OCI-LY7 (cell line): ENCODE measurements around the gene CARD8.

Source experiments
- EZH2phosphoT487 ChIP-seq: fragments of 200-600 bp; sonication (generic); IDR thresholded peaks from 2 replicates; pipeline ENCODE4 v1.6.1; 2018; ENCODE audit warnings: low read depth, borderline replicate concordance, mild to moderate bottlenecking, mixed run types, antibody characterized with exemption, low read length, moderate library complexity, mixed read lengths
- TF ChIP-seq, protein P1 (sequence below): fragments of 200-600 bp; sonication (generic); conservative IDR thresholded peaks from 2 replicates; pipeline ENCODE4 v1.5.1; 2014; ENCODE audit warnings: mild to moderate bottlenecking, antibody characterized with exemption, low read length, moderate library complexity, mixed read lengths

DNA sequence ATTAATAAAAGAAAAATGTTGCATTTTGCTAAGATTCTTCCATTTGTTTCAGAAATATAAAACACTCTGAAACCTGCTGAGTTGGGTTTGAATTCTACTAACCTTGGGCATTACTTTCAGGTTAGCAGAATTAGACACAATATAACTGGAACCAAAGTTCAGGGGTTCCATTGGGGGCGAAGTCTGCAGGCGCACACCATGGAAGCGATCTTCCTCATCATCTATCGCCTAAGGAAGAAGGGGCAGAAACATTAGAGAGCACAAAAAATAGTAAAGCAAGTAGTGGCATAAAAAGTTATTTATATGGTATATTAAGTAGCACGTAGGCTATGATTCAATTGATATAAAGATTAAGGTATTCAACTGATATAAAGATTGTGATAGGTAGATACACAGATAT, 34.1 kb downstream of the CARD8 start:
- TF ChIP-seq, protein P1, sequence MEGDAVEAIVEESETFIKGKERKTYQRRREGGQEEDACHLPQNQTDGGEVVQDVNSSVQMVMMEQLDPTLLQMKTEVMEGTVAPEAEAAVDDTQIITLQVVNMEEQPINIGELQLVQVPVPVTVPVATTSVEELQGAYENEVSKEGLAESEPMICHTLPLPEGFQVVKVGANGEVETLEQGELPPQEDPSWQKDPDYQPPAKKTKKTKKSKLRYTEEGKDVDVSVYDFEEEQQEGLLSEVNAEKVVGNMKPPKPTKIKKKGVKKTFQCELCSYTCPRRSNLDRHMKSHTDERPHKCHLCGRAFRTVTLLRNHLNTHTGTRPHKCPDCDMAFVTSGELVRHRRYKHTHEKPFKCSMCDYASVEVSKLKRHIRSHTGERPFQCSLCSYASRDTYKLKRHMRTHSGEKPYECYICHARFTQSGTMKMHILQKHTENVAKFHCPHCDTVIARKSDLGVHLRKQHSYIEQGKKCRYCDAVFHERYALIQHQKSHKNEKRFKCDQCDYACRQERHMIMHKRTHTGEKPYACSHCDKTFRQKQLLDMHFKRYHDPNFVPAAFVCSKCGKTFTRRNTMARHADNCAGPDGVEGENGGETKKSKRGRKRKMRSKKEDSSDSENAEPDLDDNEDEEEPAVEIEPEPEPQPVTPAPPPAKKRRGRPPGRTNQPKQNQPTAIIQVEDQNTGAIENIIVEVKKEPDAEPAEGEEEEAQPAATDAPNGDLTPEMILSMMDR = no peak
- no peak for TF ChIP-seq EZH2phosphoT487
